Gastroesophageal sphincter (tissue), 3 donors: ENCODE measurements around the gene OTOL1.

ENCODE experiments used
- CTCF ChIP-seq, 4 experiments: fragments of 200-600 bp in 2 of 4; fragments of 450-650 bp in 2 of 4; sonication (generic) in 1 of 4; IDR thresholded peaks; one replicate each; pipeline ENCODE4 v1.5.1; 2017 to 2019; ENCODE audit warnings: antibody characterized with exemption in 4 of 4, mild to moderate bottlenecking in 2 of 4, moderate library complexity in 2 of 4
- EP300 ChIP-seq: sonication (generic); formaldehyde crosslinking; IDR thresholded peaks from one replicate; pipeline ENCODE4 v1.6.1; 2017; ENCODE audit warnings: antibody characterized with exemption, mild to moderate bottlenecking
- POLR2A ChIP-seq, 2 donors: fragments of 450-650 bp; IDR thresholded peaks; one replicate each; pipeline ENCODE4 v1.6.1; 2017; ENCODE audit warnings: antibody characterized with exemption in 2 of 2, mild to moderate bottlenecking in 2 of 2, moderate library complexity in 1 of 2
- POLR2AphosphoS5 ChIP-seq: sonication (generic); formaldehyde crosslinking; IDR thresholded peaks from one replicate; pipeline ENCODE4 v1.6.1; 2017; ENCODE audit warnings: antibody characterized with exemption

GRCh38 chr3:161531930-161532329 is 35.3 kb downstream of the OTOL1 start:
- no peak for TF ChIP-seq CTCF (IDR thresholded peaks at IDR 0.05)
- no peak for TF ChIP-seq POLR2A (IDR thresholded peaks at IDR 0.05)
- no peak for TF ChIP-seq POLR2AphosphoS5
- TF ChIP-seq EP300: no peak
